PC-9 (cell line): ENCODE results near the gene SLC46A3. TPM values are rescaled to one million over a fixed set of nuclear protein-coding genes. Genes with fewer than 3 reads are reported as not detected.
A peak's percentile ranks its signal among the peaks of the same experiment; 100 is the strongest.

Source experiments
- BruUV-seq: library from RNA; stranded (reverse); fragments of 400-500 nt; replicated peaks from 2 replicates; lab custom pipeline; 2021; lab: Mats Ljungman, UMichigan
- CTCF ChIA-PET: fragments of 300-600 bp; sonication (Branson Sonifier 250); formaldehyde crosslinking; loops from one replicate; lab custom pipeline; 2022; ENCODE audit warnings: antibody characterized with exemption; lab: Charles Lee
- POLR2A ChIA-PET: fragments of 300-600 bp; sonication (Branson Sonifier 250); formaldehyde crosslinking; loops from one replicate; lab custom pipeline; 2022; ENCODE audit warnings: antibody characterized with exemption; ENCODE audit not compliant: unreplicated experiment; lab: Charles Lee
- DNase-seq, 2 experiments: peaks; one replicate each; pipeline versions ENCODE4 v3.0.0 to v3.0.0-alpha.2; 2015 to 2022; ENCODE audit warnings: mixed read lengths in 1 of 2
- H2AFZ ChIP-seq: fragments of 200-600 bp; sonication (generic); 2 replicates; pipeline ENCODE4 v1.8.1; 2017; ENCODE audit warnings: antibody characterized with exemption
- H3F3A ChIP-seq: fragments of 200-600 bp; sonication (generic); 2 replicates; pipeline ENCODE4 v1.8.1; 2017; ENCODE audit warnings: antibody characterized with exemption, mild to moderate bottlenecking, low read depth; ENCODE audit not compliant: insufficient read depth
- H3K27ac ChIP-seq: fragments of 200-600 bp; sonication (generic); 2 replicates; pipeline ENCODE4 v1.6.1; 2016; ENCODE audit warnings: mixed run types
- H3K27me3 ChIP-seq: fragments of 200-600 bp; sonication (generic); 2 replicates; pipeline ENCODE4 v1.6.1; 2016; ENCODE audit warnings: low read depth, mixed run types; ENCODE audit not compliant: insufficient read depth
- H3K36me3 ChIP-seq: fragments of 200-600 bp; sonication (generic); 2 replicates; pipeline ENCODE4 v1.6.1; 2016; ENCODE audit warnings: low read depth, mixed run types
- H3K4me1 ChIP-seq: fragments of 200-600 bp; sonication (generic); replicated peaks from 2 replicates; pipeline ENCODE4 v1.6.1; 2016; ENCODE audit warnings: mixed run types; ENCODE audit not compliant: insufficient read depth
- H3K4me2 ChIP-seq: fragments of 200-600 bp; sonication (generic); 2 replicates; pipeline ENCODE4 v1.6.1; 2017; ENCODE audit warnings: mixed run types
- H3K4me3 ChIP-seq: fragments of 200-600 bp; sonication (generic); 2 replicates; pipeline ENCODE4 v1.6.1; 2016; ENCODE audit warnings: mixed run types
- H3K79me2 ChIP-seq: fragments of 200-600 bp; sonication (generic); 2 replicates; pipeline ENCODE4 v1.6.1; 2017; ENCODE audit warnings: low read depth, mixed run types
- H3K9me2 ChIP-seq: fragments of 200-600 bp; sonication (generic); 2 replicates; pipeline ENCODE4 v1.8.1; 2017; ENCODE audit warnings: mild to moderate bottlenecking; ENCODE audit not compliant: insufficient read depth
- H3K9me3 ChIP-seq: fragments of 200-600 bp; sonication (generic); 2 replicates; pipeline ENCODE4 v1.8.1; 2016; ENCODE audit warnings: low read depth; ENCODE audit not compliant: insufficient read depth
- H4K20me1 ChIP-seq: fragments of 200-600 bp; sonication (generic); 2 replicates; pipeline ENCODE4 v1.8.1; 2017; ENCODE audit not compliant: insufficient read depth
- CTCF ChIP-seq: fragments of 200-600 bp; sonication (generic); conservative IDR thresholded peaks from 2 replicates; pipeline ENCODE4 v1.6.1; 2017; ENCODE audit warnings: mixed run types, antibody characterized with exemption, mild to moderate bottlenecking, moderate library complexity
- EZH2 ChIP-seq: fragments of 200-600 bp; sonication (generic); IDR thresholded peaks from 2 replicates; pipeline ENCODE4 v1.8.0; 2017; ENCODE audit warnings: antibody characterized with exemption, low read depth
- intact Hi-C: fragments of 100-400 bp; cut with micrococcal nuclease; formaldehyde crosslinking; loops from one replicate; pipeline ENCODE4 v1.10.0; 2022; ENCODE audit not compliant: unreplicated experiment
- total RNA-seq: library from RNA; stranded (reverse); gene quantifications from 2 replicates; pipeline ENCODE4 v1.2.3, GENCODE V29; 2021

Gene SLC46A3
- total RNA-seq, 1 experiment from 2014 or later, result 0.15 TPM

DNA sequence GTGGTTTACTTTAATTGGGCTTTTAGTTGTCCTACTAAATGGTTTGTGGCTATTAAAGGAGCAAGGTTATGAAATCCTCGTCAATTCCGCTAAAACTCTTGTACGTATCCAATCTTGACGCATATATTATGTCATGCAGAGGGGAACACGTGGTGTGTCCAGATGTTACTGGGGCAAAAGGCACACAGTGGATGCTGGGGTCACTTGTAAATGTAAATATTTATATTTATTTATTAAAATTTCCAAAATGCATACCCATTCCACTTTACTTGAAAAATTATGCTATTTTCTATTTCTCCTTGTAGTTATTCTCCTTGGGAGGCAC is 36.7 kb upstream of the SLC46A3 start:
- Histone ChIP-seq H3K9me2 (no peaks in the 10 kb centered on the region), H4K20me1 (no peaks in the 10 kb centered on the region), H3K36me3 (no peaks in the 10 kb centered on the region), H3K27me3 (no peaks in the 10 kb centered on the region), H3K9me3 (peaks cover 13% of the 10 kb centered on the region), H3K79me2 (no peaks in the 10 kb centered on the region), H3F3A (no peaks in the 10 kb centered on the region), H3K4me3 (no peak overlapping the region), H3K27ac (no peak overlapping the region), H3K4me2 (no peak overlapping the region), H2AFZ (no peak overlapping the region), H3K4me1 (peaks cover 16% of the 10 kb centered on the region)
- no peak for DNase-seq
- CTCF ChIA-PET, result no interaction called here
- POLR2A ChIA-PET, result no interaction called here
- BruUV-seq, result no TSS peak
- intact Hi-C loops, result no loop called here
- TF ChIP-seq EZH2 (no peak), CTCF (no peak)

DNA sequence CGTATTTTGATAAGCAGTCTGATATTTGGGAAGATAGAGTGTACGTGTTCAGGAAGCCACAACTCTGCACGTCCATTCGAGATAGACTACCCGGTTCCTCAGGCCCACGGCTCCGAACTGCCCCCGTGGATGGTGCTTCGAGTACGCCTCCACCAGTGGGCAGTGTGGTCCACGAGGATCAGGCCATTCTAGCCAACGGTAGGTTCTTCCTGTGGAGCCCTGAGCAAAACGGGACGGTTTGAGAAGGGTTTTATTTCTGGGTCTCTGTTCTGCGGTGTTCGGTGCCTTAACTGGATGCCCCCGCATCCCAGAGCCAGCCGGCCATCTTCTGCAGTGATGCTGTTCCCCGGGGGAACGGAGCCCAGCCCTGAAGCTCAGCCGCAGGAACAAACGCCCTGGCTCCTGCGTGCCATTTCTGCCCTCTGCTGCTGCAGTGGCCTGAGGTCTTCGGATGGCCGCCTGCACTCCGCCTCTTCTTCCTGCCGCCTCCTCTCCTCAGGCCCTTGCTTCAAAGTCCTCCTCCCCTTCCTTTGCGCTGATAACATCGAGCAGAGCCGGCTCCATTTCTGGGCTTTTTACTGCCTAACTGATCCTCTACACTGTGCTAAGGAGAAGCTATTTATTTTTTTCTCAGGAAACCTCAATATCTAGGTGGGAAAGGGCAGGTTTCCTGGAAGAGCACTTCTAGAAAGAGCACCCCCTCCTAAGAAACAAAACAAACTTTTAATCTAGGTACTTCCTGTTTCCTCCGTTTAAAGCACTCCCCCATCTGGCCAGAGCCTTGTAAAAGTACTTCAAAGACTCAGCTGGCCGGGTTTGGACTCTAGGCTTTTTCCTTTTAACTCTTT is 36.2 kb upstream of the SLC46A3 start:
- Histone ChIP-seq H3K27me3 (no peaks in the 10 kb centered on the region), H3K4me2 (no peak overlapping the region), H4K20me1 (no peaks in the 10 kb centered on the region), H3K9me3 (peaks cover 13% of the 10 kb centered on the region), H3K9me2 (no peaks in the 10 kb centered on the region), H3K27ac (no peak overlapping the region), H3F3A (no peaks in the 10 kb centered on the region), H2AFZ (no peak overlapping the region), H3K36me3 (no peaks in the 10 kb centered on the region), H3K4me3 (no peak overlapping the region), H3K79me2 (no peaks in the 10 kb centered on the region), H3K4me1 (peaks cover 16% of the 10 kb centered on the region)
- no TSS peak for BruUV-seq
- TF ChIP-seq CTCF, result no peak
- DNase-seq, result no peak
- POLR2A ChIA-PET, result no interaction called here
- CTCF ChIA-PET, result no interaction called here
- intact Hi-C loops, result no loop called here

DNA sequence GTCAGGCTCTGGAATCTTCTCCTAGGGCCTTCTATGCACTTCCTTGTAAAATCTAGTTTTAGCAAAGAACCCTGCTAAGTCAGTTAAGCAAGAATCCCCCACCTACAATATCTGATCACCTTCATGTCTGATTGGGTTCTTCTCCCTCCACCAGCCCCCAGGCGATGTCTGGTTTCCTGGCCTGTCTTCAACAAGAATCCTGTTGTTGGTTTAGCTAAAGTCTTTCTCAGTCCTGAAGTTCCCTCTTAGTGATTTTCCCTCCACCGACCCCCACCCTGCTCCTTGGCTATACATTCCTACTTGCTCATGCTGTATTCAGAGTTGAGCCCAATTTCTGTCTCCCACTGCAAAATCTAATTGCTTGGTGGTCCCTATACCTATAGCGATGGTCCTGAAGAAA is 35.2 kb upstream of the SLC46A3 start:
- Histone ChIP-seq H3K9me3 (peaks cover 13% of the 10 kb centered on the region), H3K27ac (peak overlapping the region; percentile 74), H2AFZ (0 out of 2 replicates have a peak overlapping the region, but pooled peaks have one; percentile 45), H3F3A (no peaks in the 10 kb centered on the region), H3K4me3 (no peak overlapping the region), H3K36me3 (no peaks in the 10 kb centered on the region), H3K4me2 (peak overlapping the region; percentile 51), H3K27me3 (no peaks in the 10 kb centered on the region), H3K4me1 (peaks cover 16% of the 10 kb centered on the region), H3K79me2 (no peaks in the 10 kb centered on the region), H3K9me2 (no peaks in the 10 kb centered on the region), H4K20me1 (no peaks in the 10 kb centered on the region)
- no peak for DNase-seq
- POLR2A ChIA-PET, result interaction anchor here (0.6 kb wide), 1 partner anchor 95 kb away, joined by 4 read pairs; the partner anchor contains the start of gene POMP
- TSS peak; percentile 39 for BruUV-seq
- no peak for TF ChIP-seq CTCF
- TF ChIP-seq EZH2, result no peak
- CTCF ChIA-PET, result no interaction called here
- intact Hi-C loops, result no loop called here
